ENCODE data around the gene MBD3L1.

Gene MBD3L1

GRCh38 chr19:8880868-8881488 lies 48.8 kb downstream of the MBD3L1 start:
- no peak for DNase-seq (ENCODE audit: low read depth)

- no peak for DNase-seq (ENCODE audit: low read depth)
Observed at GRCh38 chr19:8881512-8881911, 49.3 kb downstream of the MBD3L1 start.

GRCh38 chr19:8884416-8884815 lies 52.2 kb downstream of the MBD3L1 start:
- no peak for DNase-seq (ENCODE audit: low read depth)

GRCh38 chr19:8887364-8887763 lies 55.2 kb downstream of the MBD3L1 start:
- no peak for DNase-seq (ENCODE audit: low read depth)

- no peak for DNase-seq (ENCODE audit: low read depth)
Observed at GRCh38 chr19:8890260-8890659, 58.1 kb downstream of the MBD3L1 start.
